GM12891 (cell line): ENCODE data around the gene SNAP29.

Experiments used
- POLR2A ChIP-seq: IDR thresholded peaks from 2 replicates; pipeline ENCODE4 v1.6.1; 2011; ENCODE audit warnings: low read depth, low read length, control low read depth
- POLR2AphosphoS5 ChIP-seq: IDR thresholded peaks from 2 replicates; pipeline ENCODE4 v1.6.1; 2011; ENCODE audit warnings: low read depth, low read length, control low read depth
- TAF1 ChIP-seq: IDR thresholded peaks from 2 replicates; pipeline ENCODE4 v1.6.1; 2011; ENCODE audit warnings: low read depth, low read length, control low read depth

GRCh38 chr22:20866736-20867135 lies 7.9 kb downstream of the SNAP29 start:
- TF ChIP-seq POLR2A (no peak), POLR2AphosphoS5 (no peak), TAF1 (no peak)
